GM23338 (cell line): Measurements from ENCODE around the gene CD9.

Source experiments
- CREB1 ChIP-seq: fragments of 250-450 bp; sonication (Bioruptor Pico); IDR thresholded peaks from 2 replicates; pipeline ENCODE4 v1.5.0; 2020; ENCODE audit warnings: low read depth, mild to moderate bottlenecking, moderate library complexity
- EZH2 ChIP-seq: fragments of 200-600 bp; sonication (generic); IDR thresholded peaks from one replicate; pipeline ENCODE4 v1.8.0; 2017; ENCODE audit warnings: antibody characterized with exemption, mild to moderate bottlenecking, low read depth; ENCODE audit not compliant: unreplicated experiment
- EZH2phosphoT487 ChIP-seq: fragments of 200-600 bp; sonication (generic); IDR thresholded peaks from one replicate; pipeline ENCODE4 v1.8.1; 2018; ENCODE audit warnings: antibody characterized with exemption; ENCODE audit not compliant: unreplicated experiment
- TF ChIP-seq, protein P1 (sequence below), 2 experiments: fragments of 200-600 bp in 1 of 2; sonication (generic) in 1 of 2; conservative IDR thresholded peaks; 2 replicates each; pipeline versions ENCODE4 v1.5.1 to v1.6.1; 2016 to 2017; ENCODE audit warnings: antibody characterized with exemption in 2 of 2, low read depth in 2 of 2, mild to moderate bottlenecking in 2 of 2, moderate library complexity in 1 of 2
- TF ChIP-seq, protein P2 (sequence below): IDR thresholded peaks from one replicate; pipeline ENCODE4 v1.6.1; 2018; ENCODE audit warnings: antibody characterized with exemption; ENCODE audit not compliant: unreplicated experiment

DNA sequence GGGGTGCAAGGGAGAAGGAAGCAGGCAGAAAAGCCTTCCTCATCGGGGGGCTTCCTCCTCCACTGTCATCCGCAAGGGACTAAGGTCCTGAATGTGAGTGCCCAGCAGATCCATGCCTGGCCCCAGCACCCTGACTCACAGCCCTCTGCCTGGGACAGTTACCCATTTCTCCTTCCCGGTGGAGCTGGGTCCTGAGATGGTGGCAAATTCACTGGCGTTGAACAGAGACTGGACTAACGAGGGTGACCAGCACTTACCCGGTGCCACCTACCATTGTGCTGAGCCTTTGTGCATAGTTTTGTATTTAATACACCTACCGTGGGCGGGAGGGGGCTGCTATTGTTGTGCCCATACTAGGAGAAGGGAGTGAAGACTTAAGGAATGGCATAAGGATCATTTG, 79.4 kb downstream of the CD9 start:
- TF ChIP-seq, protein P1, sequence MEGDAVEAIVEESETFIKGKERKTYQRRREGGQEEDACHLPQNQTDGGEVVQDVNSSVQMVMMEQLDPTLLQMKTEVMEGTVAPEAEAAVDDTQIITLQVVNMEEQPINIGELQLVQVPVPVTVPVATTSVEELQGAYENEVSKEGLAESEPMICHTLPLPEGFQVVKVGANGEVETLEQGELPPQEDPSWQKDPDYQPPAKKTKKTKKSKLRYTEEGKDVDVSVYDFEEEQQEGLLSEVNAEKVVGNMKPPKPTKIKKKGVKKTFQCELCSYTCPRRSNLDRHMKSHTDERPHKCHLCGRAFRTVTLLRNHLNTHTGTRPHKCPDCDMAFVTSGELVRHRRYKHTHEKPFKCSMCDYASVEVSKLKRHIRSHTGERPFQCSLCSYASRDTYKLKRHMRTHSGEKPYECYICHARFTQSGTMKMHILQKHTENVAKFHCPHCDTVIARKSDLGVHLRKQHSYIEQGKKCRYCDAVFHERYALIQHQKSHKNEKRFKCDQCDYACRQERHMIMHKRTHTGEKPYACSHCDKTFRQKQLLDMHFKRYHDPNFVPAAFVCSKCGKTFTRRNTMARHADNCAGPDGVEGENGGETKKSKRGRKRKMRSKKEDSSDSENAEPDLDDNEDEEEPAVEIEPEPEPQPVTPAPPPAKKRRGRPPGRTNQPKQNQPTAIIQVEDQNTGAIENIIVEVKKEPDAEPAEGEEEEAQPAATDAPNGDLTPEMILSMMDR (conservative IDR thresholded peaks at IDR 0.05; ENCODE audit: low read depth in 2 of 2) = no peak
- no peak for TF ChIP-seq CREB1
- TF ChIP-seq, protein P2, sequence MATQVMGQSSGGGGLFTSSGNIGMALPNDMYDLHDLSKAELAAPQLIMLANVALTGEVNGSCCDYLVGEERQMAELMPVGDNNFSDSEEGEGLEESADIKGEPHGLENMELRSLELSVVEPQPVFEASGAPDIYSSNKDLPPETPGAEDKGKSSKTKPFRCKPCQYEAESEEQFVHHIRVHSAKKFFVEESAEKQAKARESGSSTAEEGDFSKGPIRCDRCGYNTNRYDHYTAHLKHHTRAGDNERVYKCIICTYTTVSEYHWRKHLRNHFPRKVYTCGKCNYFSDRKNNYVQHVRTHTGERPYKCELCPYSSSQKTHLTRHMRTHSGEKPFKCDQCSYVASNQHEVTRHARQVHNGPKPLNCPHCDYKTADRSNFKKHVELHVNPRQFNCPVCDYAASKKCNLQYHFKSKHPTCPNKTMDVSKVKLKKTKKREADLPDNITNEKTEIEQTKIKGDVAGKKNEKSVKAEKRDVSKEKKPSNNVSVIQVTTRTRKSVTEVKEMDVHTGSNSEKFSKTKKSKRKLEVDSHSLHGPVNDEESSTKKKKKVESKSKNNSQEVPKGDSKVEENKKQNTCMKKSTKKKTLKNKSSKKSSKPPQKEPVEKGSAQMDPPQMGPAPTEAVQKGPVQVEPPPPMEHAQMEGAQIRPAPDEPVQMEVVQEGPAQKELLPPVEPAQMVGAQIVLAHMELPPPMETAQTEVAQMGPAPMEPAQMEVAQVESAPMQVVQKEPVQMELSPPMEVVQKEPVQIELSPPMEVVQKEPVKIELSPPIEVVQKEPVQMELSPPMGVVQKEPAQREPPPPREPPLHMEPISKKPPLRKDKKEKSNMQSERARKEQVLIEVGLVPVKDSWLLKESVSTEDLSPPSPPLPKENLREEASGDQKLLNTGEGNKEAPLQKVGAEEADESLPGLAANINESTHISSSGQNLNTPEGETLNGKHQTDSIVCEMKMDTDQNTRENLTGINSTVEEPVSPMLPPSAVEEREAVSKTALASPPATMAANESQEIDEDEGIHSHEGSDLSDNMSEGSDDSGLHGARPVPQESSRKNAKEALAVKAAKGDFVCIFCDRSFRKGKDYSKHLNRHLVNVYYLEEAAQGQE = no peak
- no peak for TF ChIP-seq EZH2
- TF ChIP-seq EZH2phosphoT487 = no peak
